Stomach smooth muscle (tissue), 2 donors: ENCODE results near the gene SNX8.
"Not testable (repeated sequence)": the region's sequence is repeated elsewhere in the genome, so short reads cannot be mapped to it uniquely, and the experiment has no call there.

ENCODE experiments used
- H3K27ac ChIP-seq: one replicate; pipeline ENCODE4 v1.7.0; 2013; ENCODE audit warnings: mild to moderate bottlenecking, low read length, inconsistent platforms
- H3K27me3 ChIP-seq, 2 donors: one replicate each; pipeline ENCODE4 v1.7.0; 2013; ENCODE audit warnings: low read length in 2 of 2; ENCODE audit not compliant: insufficient read depth in 2 of 2, control insufficient read depth in 1 of 2
- H3K36me3 ChIP-seq, 2 donors: one replicate each; pipeline ENCODE4 v1.7.0; 2013; ENCODE audit warnings: low read length in 2 of 2; ENCODE audit not compliant: control insufficient read depth in 2 of 2, insufficient read depth in 2 of 2
- H3K4me1 ChIP-seq: one replicate; pipeline ENCODE4 v1.7.0; 2013; ENCODE audit warnings: low read length; ENCODE audit not compliant: control insufficient read depth, insufficient read depth
- H3K4me3 ChIP-seq, 2 donors: one replicate each; pipeline ENCODE4 v1.7.0; 2013; ENCODE audit warnings: low read length in 2 of 2
- H3K9ac ChIP-seq, 2 donors: one replicate each; pipeline ENCODE4 v1.7.0; 2013; ENCODE audit warnings: low read length in 2 of 2, mild to moderate bottlenecking in 1 of 2
- H3K9me3 ChIP-seq, 2 donors: one replicate each; pipeline ENCODE4 v1.7.0; 2013; ENCODE audit warnings: low read length in 2 of 2; ENCODE audit not compliant: control insufficient read depth in 2 of 2
- donor health status: healthy.
- donor health status: Pancreatic carcinoma.

SNX8 gene

DNA sequence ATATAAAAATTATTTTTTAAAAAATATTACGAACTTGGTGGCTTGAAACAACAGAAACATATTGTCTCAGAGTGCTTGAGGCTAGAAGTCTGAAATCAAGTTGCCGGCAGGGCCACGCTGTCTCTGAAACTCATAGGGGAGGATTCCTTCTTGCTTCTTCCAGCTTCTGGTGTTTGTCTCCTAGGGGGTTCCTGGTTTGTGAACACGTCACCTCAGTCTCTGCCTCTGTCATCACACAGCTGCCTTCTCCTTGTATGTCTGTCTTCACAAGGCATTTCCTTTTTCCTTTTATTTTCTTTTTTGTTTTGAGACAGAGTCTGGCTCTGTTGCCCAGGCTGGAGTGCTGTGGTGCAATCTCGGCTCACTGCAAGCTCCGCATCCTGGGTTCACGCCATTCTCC is 12.7 kb upstream of the SNX8 start:
- Histone ChIP-seq H3K4me1 (no peaks in the 10 kb centered on the region), H3K27me3 (no peaks in the 10 kb centered on the region), H3K4me3 (no peak overlapping the region), H3K9ac (no peak overlapping the region), H3K9me3 (no peaks in the 10 kb centered on the region), H3K36me3 (no peaks in the 10 kb centered on the region), H3K27ac (no peak overlapping the region)

GRCh38 chr7:2325162-2325561 is 10.9 kb upstream of the SNX8 start:
- no peaks in the 10 kb centered on the region for H3K27me3 ChIP-seq
- no peak overlapping the region for H3K4me3 ChIP-seq
- H3K9me3 ChIP-seq: no peaks in the 10 kb centered on the region
- no peaks in the 10 kb centered on the region for H3K36me3 ChIP-seq
- no peak overlapping the region for H3K9ac ChIP-seq
- H3K27ac ChIP-seq: no peak overlapping the region
- H3K4me1 ChIP-seq: no peaks in the 10 kb centered on the region

DNA sequence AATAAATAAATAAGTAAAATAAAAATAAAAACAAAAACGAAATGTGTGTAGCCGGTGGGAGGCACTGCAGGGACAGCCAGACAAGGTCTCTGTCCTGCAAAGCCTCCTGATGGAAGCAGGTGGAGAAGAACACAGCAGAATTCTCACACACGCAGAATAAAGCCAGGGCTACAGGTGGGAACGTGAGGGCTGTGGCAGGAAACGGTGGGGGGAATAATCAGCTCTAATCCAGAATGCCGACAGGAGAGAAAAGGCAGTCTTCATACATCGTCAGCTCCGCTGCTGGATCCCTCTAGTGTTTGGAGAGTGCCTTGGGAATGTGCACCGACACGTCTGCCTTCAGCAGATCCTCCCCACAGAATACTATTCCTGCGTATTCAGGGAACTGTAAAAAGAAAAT is 6.8 kb upstream of the SNX8 start:
- Histone ChIP-seq H3K4me3 (no peak overlapping the region), H3K27ac (no peak overlapping the region), H3K9me3 (no peaks in the 10 kb centered on the region), H3K36me3 (no peaks in the 10 kb centered on the region), H3K4me1 (no peaks in the 10 kb centered on the region), H3K27me3 (no peaks in the 10 kb centered on the region), H3K9ac (no peak overlapping the region)

- Histone ChIP-seq H3K27ac (no peak overlapping the region), H3K9ac (no peak overlapping the region), H3K9me3 (no peaks in the 10 kb centered on the region)
Measured at GRCh38 chr7:2317556-2318293, 3.5 kb upstream of the SNX8 start.

DNA sequence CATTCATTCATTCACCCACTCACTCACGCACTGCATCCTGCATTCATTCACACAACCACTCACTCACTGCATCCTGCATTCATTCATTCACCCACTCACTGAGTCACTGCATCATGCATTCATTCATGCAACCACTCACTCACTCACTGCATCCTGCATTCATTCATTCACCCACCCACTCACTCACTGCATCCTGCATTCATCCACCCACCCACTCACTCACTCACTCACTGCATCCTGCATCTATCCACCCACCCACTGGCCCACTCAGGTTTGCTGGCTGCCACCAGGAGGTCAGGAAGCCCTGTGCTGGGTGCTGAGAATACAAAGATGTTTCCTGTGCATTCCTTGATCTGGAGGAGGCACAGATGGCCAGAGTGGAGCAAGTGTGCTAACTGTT is 2.3 kb upstream of the SNX8 start:
- no peak overlapping the region for H3K9ac ChIP-seq
- H3K27me3 ChIP-seq: no peaks in the 10 kb centered on the region
- no peaks in the 10 kb centered on the region for H3K36me3 ChIP-seq
- H3K4me3 ChIP-seq: no peak overlapping the region
- H3K9me3 ChIP-seq: no peaks in the 10 kb centered on the region
- no peak overlapping the region for H3K27ac ChIP-seq
- peaks cover 12% of the 10 kb centered on the region for H3K4me1 ChIP-seq

More at GRCh38 chr7:2317556-2318293, 3.5 kb upstream of the SNX8 start:
- H3K4me1 ChIP-seq: peaks cover 8% of the 10 kb centered on the region
- H3K36me3 ChIP-seq: no peaks in the 10 kb centered on the region
- no peak overlapping the region for H3K4me3 ChIP-seq
- no peaks in the 10 kb centered on the region for H3K27me3 ChIP-seq

GRCh38 chr7:2315787-2316186 is 1.5 kb upstream of the SNX8 start:
- H3K27ac ChIP-seq: no peak overlapping the region
- no peak overlapping the region for H3K9ac ChIP-seq
- peaks cover 12% of the 10 kb centered on the region for H3K4me1 ChIP-seq
- no peaks in the 10 kb centered on the region for H3K36me3 ChIP-seq
- H3K4me3 ChIP-seq: no peak overlapping the region
- no peaks in the 10 kb centered on the region for H3K9me3 ChIP-seq
- no peaks in the 10 kb centered on the region for H3K27me3 ChIP-seq

- Histone ChIP-seq H3K4me1 (peaks cover 12% of the 10 kb centered on the region), H3K4me3 (peak overlapping the region; percentile 81 to 84)
- not testable (repeated sequence) for H3K36me3 ChIP-seq, H3K9ac ChIP-seq, H3K9me3 ChIP-seq, H3K27me3 ChIP-seq, H3K27ac ChIP-seq
Measured at GRCh38 chr7:2314956-2315530, 802 bp upstream of the SNX8 start.

GRCh38 chr7:2313450-2314208 is 612 bp downstream of the SNX8 start:
- Histone ChIP-seq H3K9ac (peak overlapping the region; percentile 71 to 80), H3K27me3 (no peaks in the 10 kb centered on the region), H3K27ac (no peak overlapping the region), H3K9me3 (no peaks in the 10 kb centered on the region), H3K36me3 (peaks cover 0 to 2% of the 10 kb centered on the region in 2 donors), H3K4me1 (peaks cover 12% of the 10 kb centered on the region), H3K4me3 (peak overlapping the region; percentile 84)

GRCh38 chr7:2312267-2312929 is 1.8 kb downstream of the SNX8 start:
- Histone ChIP-seq H3K27me3 (no peaks in the 10 kb centered on the region), H3K27ac (no peak overlapping the region), H3K9me3 (no peaks in the 10 kb centered on the region), H3K4me1 (peaks cover 12% of the 10 kb centered on the region), H3K9ac (no peak overlapping the region), H3K4me3 (no peak overlapping the region), H3K36me3 (peaks cover 0 to 2% of the 10 kb centered on the region in 2 donors)

GRCh38 chr7:2309889-2310331 is 4.3 kb downstream of the SNX8 start:
- Histone ChIP-seq H3K4me1 (peaks cover 12% of the 10 kb centered on the region), H3K27ac (no peak overlapping the region)

More at GRCh38 chr7:2309889-2310331, 4.3 kb downstream of the SNX8 start:
- peaks cover 0 to 2% of the 10 kb centered on the region in 2 donors for H3K36me3 ChIP-seq
- no peaks in the 10 kb centered on the region for H3K9me3 ChIP-seq
- no peaks in the 10 kb centered on the region for H3K27me3 ChIP-seq
- no peak overlapping the region for H3K9ac ChIP-seq
- no peak overlapping the region for H3K4me3 ChIP-seq
